Activated CD4-positive, alpha-beta T cell treated with anti-CD3 and anti-CD28 coated beads for 36 hours (primary cell): Measurements from ENCODE around the gene PRKCZ. TPM values are rescaled to one million over a fixed set of nuclear protein-coding genes. Genes with fewer than 3 reads are reported as not detected.

Source experiments
- ATAC-seq: fragments of 200-7000 bp; cut with Tn5 transposase; one replicate; pipeline ENCODE4 v1.10.0; 2021; ENCODE audit warnings: mild to moderate bottlenecking, moderate library complexity
- CTCF ChIA-PET: fragments of 350-600 bp; sonication (Branson Sonifier 250); formaldehyde crosslinking; loops from one replicate; lab custom pipeline; 2021; ENCODE audit warnings: antibody characterized with exemption; lab: Charles Lee
- POLR2A ChIA-PET: fragments of 350-600 bp; sonication (Branson Sonifier 250); formaldehyde crosslinking; loops from one replicate; lab custom pipeline; 2021; ENCODE audit warnings: antibody characterized with exemption, inconsistent platforms; lab: Charles Lee
- DNase-seq: peaks from one replicate; pipeline ENCODE4 v3.0.0-alpha.2; 2020
- H3K27ac Mint-ChIP-seq: one replicate; pipeline ENCODE4 v1.8.0; 2021; ENCODE audit warnings: mixed read lengths
- H3K27me3 Mint-ChIP-seq: one replicate; pipeline ENCODE4 v1.8.0; 2021; ENCODE audit warnings: mixed read lengths
- H3K36me3 Mint-ChIP-seq: one replicate; pipeline ENCODE4 v1.8.0; 2021; ENCODE audit warnings: low read depth, mixed read lengths
- H3K4me1 Mint-ChIP-seq: one replicate; pipeline ENCODE4 v1.8.0; 2021; ENCODE audit warnings: mixed read lengths
- H3K4me3 Mint-ChIP-seq: one replicate; pipeline ENCODE4 v1.8.0; 2021; ENCODE audit warnings: mild to moderate bottlenecking, moderate library complexity, mixed read lengths
- H3K9me3 Mint-ChIP-seq: one replicate; pipeline ENCODE4 v1.8.0; 2021; ENCODE audit warnings: low read depth, mixed read lengths
- intact Hi-C, 2 experiments: fragments of 100-400 bp; cut with DNase I in 1 of 2; cut with micrococcal nuclease in 1 of 2; formaldehyde crosslinking; loops; one replicate each; pipeline versions ENCODE4 v1.14.2 to v1.15.1; 2022 to 2024; cut with DNase I, micrococcal nuclease
- total RNA-seq, 2 experiments: library from RNA; stranded (reverse); gene quantifications; one replicate each; pipeline ENCODE4 v1.2.3, GENCODE V29; 2021

The PRKCZ gene
- total RNA-seq, 2 experiments from 2014 or later = 9.8 to 10.9 TPM

- H3K36me3 Mint-ChIP-seq = no peaks in the 10 kb centered on the region
- no peaks in the 10 kb centered on the region for H3K9me3 Mint-ChIP-seq
- H3K27ac Mint-ChIP-seq = no peak overlapping the region
- intact Hi-C loops = no loop called here
- DNase-seq = no peak
- no peak overlapping the region for H3K4me3 Mint-ChIP-seq
- no peak for ATAC-seq
- CTCF ChIA-PET = no interaction called here
- POLR2A ChIA-PET = no interaction called here
- peaks cover 6% of the 10 kb centered on the region for H3K27me3 Mint-ChIP-seq
- peaks cover 3% of the 10 kb centered on the region for H3K4me1 Mint-ChIP-seq
Measured at GRCh38 chr1:2027961-2028583, 22.1 kb upstream of the PRKCZ start.

DNA sequence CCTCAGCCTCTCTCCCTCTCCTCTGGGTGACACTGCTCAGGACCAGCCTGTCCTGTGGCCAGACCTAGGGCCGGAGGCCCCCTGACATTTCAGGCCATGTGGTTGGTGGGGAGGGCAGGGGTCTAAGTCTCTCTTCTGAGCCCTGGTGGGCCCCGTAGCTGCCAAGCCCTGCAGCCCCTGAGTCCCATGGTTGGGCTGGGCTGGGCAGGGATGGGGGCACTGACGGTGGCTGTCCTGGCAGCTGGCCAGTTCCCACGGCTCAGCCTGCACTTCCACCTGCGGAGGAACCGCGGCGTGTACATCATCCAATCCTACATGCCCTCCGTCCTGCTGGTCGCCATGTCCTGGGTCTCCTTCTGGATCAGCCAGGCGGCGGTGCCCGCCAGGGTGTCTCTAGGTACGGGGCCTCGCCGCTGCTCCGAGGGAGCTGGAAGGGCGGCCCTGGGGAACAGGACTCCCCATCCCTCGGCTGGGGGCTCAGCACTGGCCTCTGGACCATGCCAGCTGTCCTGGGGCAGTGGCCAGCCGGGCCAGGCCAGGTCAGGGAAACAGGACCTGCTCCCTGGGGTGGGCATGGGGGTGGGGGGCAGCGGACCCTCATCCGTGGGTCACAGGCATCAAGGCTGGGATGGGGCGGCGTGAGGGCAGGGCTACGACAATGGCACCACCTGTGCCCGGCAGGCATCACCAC is 21.2 kb upstream of the PRKCZ start:
- Mint-ChIP-seq H3K9me3 (no peaks in the 10 kb centered on the region), H3K36me3 (no peaks in the 10 kb centered on the region), H3K27ac (no peak overlapping the region), H3K4me1 (peaks cover 3% of the 10 kb centered on the region), H3K4me3 (no peak overlapping the region), H3K27me3 (no peaks in the 10 kb centered on the region)
- intact Hi-C loops = no loop called here
- DNase-seq = no peak
- POLR2A ChIA-PET = no interaction called here
- CTCF ChIA-PET = no interaction called here
- no peak for ATAC-seq

GRCh38 chr1:2029561-2029960 is 20.6 kb upstream of the PRKCZ start:
- Mint-ChIP-seq H3K9me3 (no peaks in the 10 kb centered on the region), H3K27me3 (no peaks in the 10 kb centered on the region), H3K27ac (no peak overlapping the region), H3K4me1 (peaks cover 3% of the 10 kb centered on the region), H3K4me3 (no peak overlapping the region), H3K36me3 (no peaks in the 10 kb centered on the region)
- intact Hi-C loops = no loop called here
- POLR2A ChIA-PET = no interaction called here
- CTCF ChIA-PET = no interaction called here
- DNase-seq = no peak
- ATAC-seq = no peak

- Mint-ChIP-seq H3K27me3 (no peaks in the 10 kb centered on the region), H3K27ac (no peak overlapping the region), H3K4me3 (no peak overlapping the region), H3K36me3 (no peaks in the 10 kb centered on the region), H3K4me1 (peaks cover 3% of the 10 kb centered on the region), H3K9me3 (no peaks in the 10 kb centered on the region)
- DNase-seq (no peak), ATAC-seq (no peak)
- intact Hi-C loops = no loop called here
- POLR2A ChIA-PET = no interaction called here
- CTCF ChIA-PET = interaction anchor here (1.2 kb wide), 1 partner anchor 14 kb away, joined by 5 read pairs; no protein-coding TSS in a partner anchor
Measured at GRCh38 chr1:2030076-2030871, 19.9 kb upstream of the PRKCZ start.

DNA sequence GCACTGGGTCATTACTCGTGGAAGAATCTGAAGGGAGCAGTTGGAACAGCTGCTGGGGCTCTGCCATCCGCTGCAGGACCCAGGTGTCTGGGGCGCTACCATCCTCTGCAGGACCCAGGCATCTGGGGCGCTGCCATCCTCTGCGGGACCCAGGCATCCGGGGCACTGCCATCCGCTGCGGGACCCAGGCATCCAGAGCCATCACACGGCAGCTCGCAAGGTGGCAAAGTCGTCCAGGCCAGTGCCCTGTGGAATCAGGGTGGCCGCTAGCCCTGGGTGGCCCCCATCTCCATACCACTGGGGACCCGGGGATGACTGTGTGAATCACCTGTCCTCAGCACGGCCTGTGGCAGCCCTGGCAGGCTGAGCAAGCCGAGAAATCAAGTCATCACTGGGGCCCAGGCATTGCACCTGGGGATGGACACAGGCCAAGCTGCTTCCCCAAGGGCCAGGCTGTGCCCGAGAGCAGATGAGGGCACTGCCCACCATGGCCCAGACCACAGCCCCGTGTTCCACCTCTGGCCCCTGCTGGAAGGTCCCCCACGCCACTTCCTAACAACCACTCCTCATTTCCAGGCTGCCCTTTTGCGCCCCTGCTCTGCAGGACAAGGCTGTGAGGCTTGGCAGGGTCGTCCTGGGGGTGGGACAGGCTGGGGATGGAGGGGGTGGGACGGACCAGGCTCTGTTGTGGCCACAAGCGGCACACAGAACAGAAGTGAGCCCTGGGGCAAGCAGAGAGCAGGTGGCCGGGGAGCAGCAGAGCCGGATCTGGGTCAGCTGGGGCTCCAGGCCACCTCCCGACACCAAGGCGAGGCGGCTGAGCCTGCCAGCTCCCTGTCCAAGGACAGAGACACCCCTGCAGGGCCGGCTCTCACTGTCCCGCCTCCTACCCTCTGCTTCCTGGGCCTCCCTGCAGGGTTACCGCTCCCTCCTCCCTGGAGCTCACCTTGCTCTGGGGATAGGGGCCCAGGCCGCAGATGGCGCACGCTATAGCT is 18.4 kb upstream of the PRKCZ start:
- ChIA-PET POLR2A (no interaction called here), CTCF (interaction anchor here (1.2 kb wide), 1 partner anchor 13 kb away, joined by 5 read pairs; no protein-coding TSS in a partner anchor)
- DNase-seq = no peak
- H3K27me3 Mint-ChIP-seq = no peaks in the 10 kb centered on the region
- no peaks in the 10 kb centered on the region for H3K36me3 Mint-ChIP-seq
- H3K4me3 Mint-ChIP-seq = no peak overlapping the region
- no peak overlapping the region for H3K27ac Mint-ChIP-seq
- intact Hi-C loops = no loop called here
- H3K9me3 Mint-ChIP-seq = no peaks in the 10 kb centered on the region
- no peaks in the 10 kb centered on the region for H3K4me1 Mint-ChIP-seq
- no peak for ATAC-seq

GRCh38 chr1:2032737-2033136 is 17.5 kb upstream of the PRKCZ start:
- no peak for ATAC-seq
- H3K36me3 Mint-ChIP-seq = no peaks in the 10 kb centered on the region
- CTCF ChIA-PET = no interaction called here
- no peaks in the 10 kb centered on the region for H3K9me3 Mint-ChIP-seq
- intact Hi-C loops = no loop called here
- no peak overlapping the region for H3K4me3 Mint-ChIP-seq
- DNase-seq = no peak
- no peak overlapping the region for H3K27ac Mint-ChIP-seq
- H3K4me1 Mint-ChIP-seq = no peaks in the 10 kb centered on the region
- POLR2A ChIA-PET = no interaction called here
- no peaks in the 10 kb centered on the region for H3K27me3 Mint-ChIP-seq

DNA sequence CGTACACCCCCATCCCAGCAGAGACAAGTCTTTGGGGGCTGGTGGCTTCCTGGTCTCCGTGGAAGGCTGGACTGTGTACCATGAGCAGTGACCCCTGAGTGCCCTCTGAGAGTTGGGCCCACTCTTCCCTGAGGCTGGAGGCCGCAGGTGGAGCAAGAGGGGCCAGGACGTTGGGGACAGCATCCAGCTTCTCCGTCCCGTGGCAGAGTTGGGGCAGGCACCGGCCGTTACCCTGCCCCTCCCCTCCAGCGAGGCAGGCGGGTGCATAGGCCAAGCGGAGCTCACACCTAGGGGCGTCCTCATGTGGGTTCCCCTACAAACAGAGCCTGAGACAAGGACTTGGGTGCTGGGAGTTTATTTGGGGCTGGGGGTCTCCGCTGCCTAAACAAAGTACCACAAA is 17.0 kb upstream of the PRKCZ start:
- H3K9me3 Mint-ChIP-seq = no peaks in the 10 kb centered on the region
- no peak for ATAC-seq

GRCh38 chr1:2036287-2036686 is 13.9 kb upstream of the PRKCZ start:
- ATAC-seq = no peak
- H3K9me3 Mint-ChIP-seq = no peaks in the 10 kb centered on the region
- no peak overlapping the region for H3K27ac Mint-ChIP-seq
- no peak for DNase-seq
- no peak overlapping the region for H3K4me3 Mint-ChIP-seq
- no peaks in the 10 kb centered on the region for H3K4me1 Mint-ChIP-seq
- H3K27me3 Mint-ChIP-seq = no peaks in the 10 kb centered on the region
- H3K36me3 Mint-ChIP-seq = no peaks in the 10 kb centered on the region
- CTCF ChIA-PET = interaction anchor here (0.6 kb wide), 1 partner anchor 76 kb away, joined by 3 read pairs; no protein-coding TSS in a partner anchor
- POLR2A ChIA-PET = no interaction called here
- intact Hi-C loops = no loop called here

More for the DNA sequence above, 17.0 kb upstream of the PRKCZ start:
- ChIA-PET POLR2A (no interaction called here), CTCF (no interaction called here)
- DNase-seq = no peak
- intact Hi-C loops = no loop called here
- H3K27ac Mint-ChIP-seq = no peak overlapping the region
- H3K27me3 Mint-ChIP-seq = no peaks in the 10 kb centered on the region
- H3K4me3 Mint-ChIP-seq = no peak overlapping the region
- no peaks in the 10 kb centered on the region for H3K36me3 Mint-ChIP-seq
- H3K4me1 Mint-ChIP-seq = no peaks in the 10 kb centered on the region

GRCh38 chr1:2037314-2037979 is 12.8 kb upstream of the PRKCZ start:
- ATAC-seq = no peak
- Mint-ChIP-seq H3K36me3 (no peaks in the 10 kb centered on the region), H3K4me1 (no peaks in the 10 kb centered on the region), H3K27me3 (no peaks in the 10 kb centered on the region), H3K4me3 (no peak overlapping the region), H3K27ac (no peak overlapping the region), H3K9me3 (no peaks in the 10 kb centered on the region)
- no peak for DNase-seq
- CTCF ChIA-PET = no interaction called here
- intact Hi-C loops = no loop called here
- POLR2A ChIA-PET = no interaction called here

DNA sequence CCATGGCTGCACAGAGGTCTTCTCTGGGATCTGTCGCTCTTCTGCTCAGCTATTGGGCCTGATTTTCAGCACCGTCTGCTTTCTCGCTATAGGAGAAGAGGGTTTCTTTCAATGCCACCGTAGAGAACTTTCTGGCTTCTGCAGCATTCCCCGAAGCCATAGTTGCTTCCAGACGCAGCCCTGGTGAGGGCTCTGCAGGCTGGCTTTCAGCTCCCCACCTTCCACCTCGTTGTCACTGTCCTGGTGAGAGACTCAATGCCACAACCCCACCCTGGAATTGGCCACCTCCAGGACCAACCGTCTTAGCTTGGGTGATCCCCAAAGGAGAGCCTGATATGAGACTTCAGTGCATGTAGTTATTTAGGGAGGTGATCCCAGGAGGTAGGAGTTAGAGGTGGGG is 12.0 kb upstream of the PRKCZ start:
- ATAC-seq = no peak
- no peak for DNase-seq
- Mint-ChIP-seq H3K27ac (no peak overlapping the region), H3K27me3 (no peaks in the 10 kb centered on the region), H3K36me3 (no peaks in the 10 kb centered on the region), H3K4me1 (no peaks in the 10 kb centered on the region), H3K9me3 (no peaks in the 10 kb centered on the region), H3K4me3 (no peak overlapping the region)
- ChIA-PET CTCF (no interaction called here), POLR2A (no interaction called here)
- intact Hi-C loops = no loop called here
